Measurements from ENCODE around the gene SLC30A4. TPM values are rescaled to one million over a fixed set of nuclear protein-coding genes. Genes with fewer than 3 reads are reported as not detected.
A peak's percentile ranks its signal among the peaks of the same experiment; 100 is the strongest.

SLC30A4 gene
- total RNA-seq, 4 donors from 2014 or later, result 11.7 to 69.3 (median 16.0) TPM

- peak overlapping the region; percentile 10 to 56 (median 32) for H3K4me3 ChIP-seq
- in situ Hi-C loops (cut with MboI; ENCODE audit: low pct_ligation_motif_present in 1 of 4, low pct_unique_long_range_greater_than_20kb in 1 of 4, low sequenced_read_pairs in 3 of 4), result loop anchor here (10.0 to 25.0 kb wide), 2 partner anchors 162 to 165 kb away; no protein-coding TSS in a partner anchor
- DNase-seq, result peak; percentile 89
These were observed 72.4 kb downstream of the SLC30A4 start for GRCh38 chr15:45449916-45450867.

GRCh38 chr15:45449395-45449794 lies 73.2 kb downstream of the SLC30A4 start:
- Histone ChIP-seq H3K27me3 (no peaks in the 10 kb centered on the region), H3K4me3 (peak overlapping the region in 3 of 4 donors; percentile 28 to 56 (median 36)), H3K27ac (peak overlapping the region; percentile 88 to 96 (median 90)), H3K9me3 (no peaks in the 10 kb centered on the region), H3K36me3 (no peaks in the 10 kb centered on the region), H3K4me1 (peaks cover 18 to 58% (median 50%) of the 10 kb centered on the region in 4 donors)
- DNase-seq, result no peak
- intact Hi-C loops (cut with DNase I; ENCODE audit: low total_unique reads) (no loop called here), in situ Hi-C loops (cut with MboI; ENCODE audit: low pct_ligation_motif_present in 1 of 4, low pct_unique_long_range_greater_than_20kb in 1 of 4, low sequenced_read_pairs in 3 of 4) (no loop called here)
- 51 to 55% methylated on average over 4 of the region's 4 CpGs for WGBS, 2 donors (ENCODE audit: low coverage in 1 of 2)
- no peak for TF ChIP-seq CTCF (IDR thresholded peaks at IDR 0.05)
- no peak for TF ChIP-seq POLR2A (IDR thresholded peaks at IDR 0.05)
- TF ChIP-seq POLR2AphosphoS5 (IDR thresholded peaks at IDR 0.05), result no peak
- no peak for TF ChIP-seq EP300 (IDR thresholded peaks at IDR 0.05; ENCODE audit: low read depth)

More at GRCh38 chr15:45449916-45450867, 72.4 kb downstream of the SLC30A4 start:
- H3K36me3 ChIP-seq, result no peaks in the 10 kb centered on the region
- intact Hi-C loops (cut with DNase I; ENCODE audit: low total_unique reads), result no loop called here
- peak overlapping the region; percentile 88 to 96 (median 90) for H3K27ac ChIP-seq
- peak; percentile 57 for TF ChIP-seq POLR2A (IDR thresholded peaks at IDR 0.05)
- TF ChIP-seq CTCF (IDR thresholded peaks at IDR 0.05), result peak in 1 of 5 experiments; percentile 45
- TF ChIP-seq EP300 (IDR thresholded peaks at IDR 0.05; ENCODE audit: low read depth), result no peak
- peak; percentile 58 to 79 (median 58) for TF ChIP-seq POLR2AphosphoS5 (IDR thresholded peaks at IDR 0.05)
- peaks cover 13 to 59% (median 52%) of the 10 kb centered on the region in 4 donors for H3K4me1 ChIP-seq
- 46 to 59% methylated on average over 6 to 20 of the region's 22 CpGs for WGBS, 2 donors (ENCODE audit: low coverage in 1 of 2)
- H3K9me3 ChIP-seq, result no peaks in the 10 kb centered on the region
- H3K27me3 ChIP-seq, result no peaks in the 10 kb centered on the region

- TF ChIP-seq EP300 (IDR thresholded peaks at IDR 0.05; ENCODE audit: low read depth) (no peak), POLR2A (IDR thresholded peaks at IDR 0.05) (peak; percentile 27), CTCF (IDR thresholded peaks at IDR 0.05) (no peak), POLR2AphosphoS5 (IDR thresholded peaks at IDR 0.05) (peak in 2 of 3 donors; percentile 38 to 43)
- Histone ChIP-seq H3K9me3 (no peaks in the 10 kb centered on the region), H3K36me3 (no peaks in the 10 kb centered on the region), H3K4me1 (peaks cover 18 to 54% (median 43%) of the 10 kb centered on the region in 4 donors), H3K27me3 (no peaks in the 10 kb centered on the region), H3K27ac (peak overlapping the region; percentile 88 to 96 (median 90)), H3K4me3 (peak overlapping the region in 1 of 4 donors; percentile 20)
- in situ Hi-C loops (cut with MboI; ENCODE audit: low pct_ligation_motif_present in 1 of 4, low pct_unique_long_range_greater_than_20kb in 1 of 4, low sequenced_read_pairs in 3 of 4) (no loop called here), intact Hi-C loops (cut with DNase I; ENCODE audit: low total_unique reads) (no loop called here)
- DNase-seq, result peak; percentile 69
- WGBS, 2 donors (ENCODE audit: low coverage in 1 of 2), result 50% methylated on average over 12 of the region's 13 CpGs; no CpG with 5 or more reads in 1 of the 2 donors
These were observed 74.3 kb downstream of the SLC30A4 start for GRCh38 chr15:45448066-45448915.

Data from transverse colon (tissue), 4 donors.